ENCODE measurements around the gene PEAR1.
A peak's percentile ranks its signal among the peaks of the same experiment; 100 is the strongest.

PEAR1 gene, protein sequence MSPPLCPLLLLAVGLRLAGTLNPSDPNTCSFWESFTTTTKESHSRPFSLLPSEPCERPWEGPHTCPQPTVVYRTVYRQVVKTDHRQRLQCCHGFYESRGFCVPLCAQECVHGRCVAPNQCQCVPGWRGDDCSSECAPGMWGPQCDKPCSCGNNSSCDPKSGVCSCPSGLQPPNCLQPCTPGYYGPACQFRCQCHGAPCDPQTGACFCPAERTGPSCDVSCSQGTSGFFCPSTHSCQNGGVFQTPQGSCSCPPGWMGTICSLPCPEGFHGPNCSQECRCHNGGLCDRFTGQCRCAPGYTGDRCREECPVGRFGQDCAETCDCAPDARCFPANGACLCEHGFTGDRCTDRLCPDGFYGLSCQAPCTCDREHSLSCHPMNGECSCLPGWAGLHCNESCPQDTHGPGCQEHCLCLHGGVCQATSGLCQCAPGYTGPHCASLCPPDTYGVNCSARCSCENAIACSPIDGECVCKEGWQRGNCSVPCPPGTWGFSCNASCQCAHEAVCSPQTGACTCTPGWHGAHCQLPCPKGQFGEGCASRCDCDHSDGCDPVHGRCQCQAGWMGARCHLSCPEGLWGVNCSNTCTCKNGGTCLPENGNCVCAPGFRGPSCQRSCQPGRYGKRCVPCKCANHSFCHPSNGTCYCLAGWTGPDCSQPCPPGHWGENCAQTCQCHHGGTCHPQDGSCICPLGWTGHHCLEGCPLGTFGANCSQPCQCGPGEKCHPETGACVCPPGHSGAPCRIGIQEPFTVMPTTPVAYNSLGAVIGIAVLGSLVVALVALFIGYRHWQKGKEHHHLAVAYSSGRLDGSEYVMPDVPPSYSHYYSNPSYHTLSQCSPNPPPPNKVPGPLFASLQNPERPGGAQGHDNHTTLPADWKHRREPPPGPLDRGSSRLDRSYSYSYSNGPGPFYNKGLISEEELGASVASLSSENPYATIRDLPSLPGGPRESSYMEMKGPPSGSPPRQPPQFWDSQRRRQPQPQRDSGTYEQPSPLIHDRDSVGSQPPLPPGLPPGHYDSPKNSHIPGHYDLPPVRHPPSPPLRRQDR

GRCh38 chr1:156893048-156893953 is at the start of gene PEAR1:
Gene PEAR1 (plus strand): TSS chr1:156893718. CDS start chr1:156903927, 10,209 bp downstream.
- no peak for DNase-seq (ENCODE audit: low read depth in 3 of 3)

- no peak for DNase-seq (ENCODE audit: low read depth in 3 of 3)
These were observed 49.4 kb upstream of the PEAR1 start for GRCh38 chr1:156844102-156844501.

- no peak for DNase-seq (ENCODE audit: low read depth in 3 of 3)
These were observed 48.9 kb upstream of the PEAR1 start for GRCh38 chr1:156844638-156845037.

GRCh38 chr1:156845055-156845952 is 48.2 kb upstream of the PEAR1 start:
- DNase-seq (ENCODE audit: low read depth in 3 of 3), result no peak

DNA sequence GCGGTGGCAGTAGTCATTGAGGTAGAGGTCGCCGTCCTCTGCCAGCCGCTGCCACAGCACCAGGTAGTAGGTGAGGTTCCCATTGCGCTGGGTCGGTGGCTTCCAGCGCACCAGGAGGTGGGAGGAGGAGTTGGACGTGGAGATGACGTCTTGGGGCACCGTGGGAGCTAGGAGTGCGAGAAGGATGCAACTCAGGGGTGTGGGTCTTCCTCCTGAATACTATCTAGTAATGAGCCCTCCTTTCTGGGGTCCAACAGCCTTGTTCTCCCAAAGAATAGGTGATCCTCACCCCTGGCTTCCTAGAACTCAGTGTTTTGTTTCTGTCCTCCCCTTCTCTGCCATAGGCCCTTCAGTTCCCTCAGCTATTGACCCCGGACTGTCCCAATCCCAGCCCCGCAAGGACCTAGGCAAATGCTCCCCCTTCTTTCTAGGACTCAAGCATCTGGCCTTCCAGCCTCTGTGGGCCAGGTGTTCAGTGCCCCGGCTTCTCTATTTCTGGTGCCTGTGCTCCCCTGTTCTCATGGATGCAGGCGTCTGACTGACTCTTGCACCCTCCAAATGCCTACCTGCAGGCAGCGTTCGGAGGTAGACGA is 47.5 kb upstream of the PEAR1 start:
- DNase-seq (ENCODE audit: low read depth in 3 of 3), result no peak

DNA sequence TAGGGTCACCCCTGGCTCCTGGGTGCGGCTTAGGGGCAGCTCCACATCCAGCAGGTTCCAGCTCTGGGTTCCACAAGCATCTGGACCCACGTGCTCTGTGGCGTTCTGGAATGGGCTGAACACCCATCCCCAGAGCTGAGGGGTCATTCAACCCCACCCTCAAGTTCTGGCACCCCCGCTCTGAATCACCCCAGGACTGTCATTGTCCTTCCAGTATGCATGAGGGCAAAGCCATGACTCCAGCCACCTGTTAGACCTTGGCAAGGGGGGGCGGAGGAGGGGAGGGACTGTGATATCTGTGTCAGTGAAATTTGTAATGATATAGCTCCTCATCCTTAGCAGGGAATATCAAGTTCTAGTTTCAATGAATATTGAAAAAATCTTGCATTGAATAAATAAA is 46.9 kb upstream of the PEAR1 start:
- no peak for DNase-seq (ENCODE audit: low read depth in 3 of 3)

DNA sequence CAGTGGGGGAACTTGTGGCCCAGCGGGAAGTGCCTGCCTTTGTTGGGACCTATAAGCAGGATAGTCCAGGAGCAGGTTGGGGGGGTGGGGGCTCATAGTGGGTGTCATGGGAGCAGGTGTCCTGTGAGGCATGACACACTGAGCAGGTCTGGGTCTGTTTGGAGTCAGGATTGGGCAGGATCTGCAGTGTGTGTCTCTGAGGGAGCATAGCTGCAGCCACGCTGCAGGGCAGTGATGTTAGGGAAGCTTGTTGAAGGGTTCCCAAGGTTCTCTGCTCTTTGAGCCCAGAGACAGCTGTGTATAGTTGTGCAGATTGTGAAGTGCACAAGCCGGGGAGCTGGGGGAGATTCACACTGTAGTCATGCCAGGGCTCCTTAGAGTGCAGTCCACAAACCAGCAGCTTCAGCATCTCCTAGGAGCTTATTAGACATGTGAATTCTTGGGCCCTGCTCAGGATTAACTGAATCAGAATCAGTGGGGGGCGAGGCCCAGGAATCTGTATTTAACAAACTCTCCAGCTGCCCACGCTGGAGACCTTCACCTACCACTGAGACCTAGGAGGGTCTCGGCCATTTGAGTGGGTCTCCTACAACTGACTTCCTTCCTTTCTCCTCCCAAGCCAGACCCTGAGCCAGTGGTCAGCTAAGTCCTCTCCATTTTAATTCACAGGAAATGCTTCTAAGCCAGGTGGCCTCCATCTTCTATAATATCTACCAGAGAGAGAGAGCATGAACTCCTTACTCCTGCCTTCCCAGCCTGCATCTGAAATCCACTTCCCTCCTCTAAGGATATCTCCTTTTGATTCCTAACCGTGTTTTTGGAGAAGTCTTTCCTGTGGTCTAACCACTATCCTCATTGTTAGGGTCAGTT is 45.7 kb upstream of the PEAR1 start:
- no peak for DNase-seq (ENCODE audit: low read depth in 3 of 3)

DNA sequence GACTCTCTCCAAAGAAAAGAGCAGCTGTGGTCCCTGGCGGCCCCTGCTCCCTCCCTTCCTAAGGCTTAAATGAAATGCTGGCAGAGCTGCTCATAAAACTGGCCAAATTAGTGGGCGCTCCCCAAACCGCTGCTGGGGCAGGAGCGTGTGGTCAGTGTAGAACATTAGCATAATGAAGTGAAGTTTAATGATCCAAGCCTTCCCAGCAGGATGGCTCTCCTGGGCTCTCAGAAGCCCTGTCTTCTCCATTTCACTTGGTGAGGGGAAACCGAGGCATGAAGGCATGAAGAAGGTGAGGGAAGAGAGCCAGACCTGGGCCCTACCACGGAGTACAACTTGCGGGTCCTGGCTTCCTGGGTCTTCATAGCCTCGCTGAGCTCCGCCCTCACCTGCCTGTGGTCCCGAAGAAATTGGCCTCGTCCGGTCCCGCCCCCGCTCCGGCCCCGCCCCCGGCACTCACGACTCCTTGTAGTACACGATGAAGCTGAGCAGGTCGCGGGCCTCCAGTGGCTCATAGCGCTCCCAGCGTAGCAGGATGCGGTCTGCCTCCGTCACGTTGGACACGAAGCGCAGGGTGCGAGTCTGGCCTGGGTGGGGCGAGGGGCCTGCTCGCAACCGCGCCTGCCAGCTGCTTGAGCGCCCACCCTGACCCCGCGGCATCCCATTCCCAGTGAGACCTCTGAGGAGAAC is 44.9 kb upstream of the PEAR1 start:
- DNase-seq (ENCODE audit: low read depth in 3 of 3), result peak in 2 of 3 experiments; percentile 29 to 32

GRCh38 chr1:156849151-156849496 is 44.4 kb upstream of the PEAR1 start:
- no peak for DNase-seq (ENCODE audit: low read depth in 3 of 3)

DNA sequence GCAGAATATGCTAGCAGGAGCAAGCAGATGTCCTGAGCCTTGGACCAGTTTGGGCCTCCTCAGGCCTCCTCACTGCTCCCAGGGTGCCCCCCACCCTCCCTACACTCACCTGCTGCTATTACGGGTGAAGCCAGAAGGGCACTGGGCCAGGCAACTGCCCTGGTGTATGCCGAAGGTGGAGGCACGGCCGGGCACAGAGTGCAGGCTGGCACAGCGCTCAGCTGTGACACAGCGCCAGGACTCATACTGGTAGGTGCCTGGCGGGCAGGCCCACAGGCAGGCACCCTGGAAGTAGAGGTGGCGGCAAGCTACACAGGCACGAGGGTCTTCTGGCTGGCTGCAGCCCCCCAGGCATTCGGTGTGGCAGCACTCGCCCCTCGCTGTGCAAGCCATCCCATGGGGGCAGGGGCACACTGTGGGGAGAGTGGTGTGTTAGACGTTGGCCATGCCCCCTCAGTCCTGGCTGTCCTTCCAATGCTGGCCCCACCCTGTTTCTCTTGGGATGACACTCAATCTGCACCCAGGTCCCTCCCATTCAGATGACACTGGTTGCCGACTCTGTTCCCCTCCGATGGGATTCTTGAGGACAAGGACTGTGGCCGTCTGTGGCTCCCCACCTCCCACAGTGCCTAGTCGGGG is 41.6 kb upstream of the PEAR1 start:
- no peak for DNase-seq (ENCODE audit: low read depth in 3 of 3)

DNA sequence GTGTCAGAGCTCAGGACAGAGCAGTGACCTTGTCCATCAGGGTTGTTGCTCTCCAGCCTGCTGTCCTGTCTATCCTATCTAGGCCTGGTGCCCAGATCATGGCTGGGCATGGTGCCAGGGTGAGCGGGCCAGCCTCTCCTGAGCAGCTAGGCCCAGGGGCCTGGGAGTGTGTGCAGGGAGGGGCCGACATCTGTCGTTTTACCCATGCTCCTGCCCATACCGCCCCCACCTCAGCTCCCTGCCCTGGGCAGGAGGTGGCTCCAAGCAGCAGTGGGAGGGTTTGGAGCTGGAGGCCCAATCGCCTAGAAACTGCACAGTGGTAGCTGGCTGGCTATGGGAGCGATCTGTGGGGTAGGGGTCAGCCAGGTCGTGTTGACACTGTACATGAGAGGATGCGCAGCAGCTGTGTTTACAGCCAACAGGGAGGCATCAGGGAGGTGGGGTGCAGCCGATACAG is 41.1 kb upstream of the PEAR1 start:
- DNase-seq (ENCODE audit: low read depth in 3 of 3), result no peak

DNA sequence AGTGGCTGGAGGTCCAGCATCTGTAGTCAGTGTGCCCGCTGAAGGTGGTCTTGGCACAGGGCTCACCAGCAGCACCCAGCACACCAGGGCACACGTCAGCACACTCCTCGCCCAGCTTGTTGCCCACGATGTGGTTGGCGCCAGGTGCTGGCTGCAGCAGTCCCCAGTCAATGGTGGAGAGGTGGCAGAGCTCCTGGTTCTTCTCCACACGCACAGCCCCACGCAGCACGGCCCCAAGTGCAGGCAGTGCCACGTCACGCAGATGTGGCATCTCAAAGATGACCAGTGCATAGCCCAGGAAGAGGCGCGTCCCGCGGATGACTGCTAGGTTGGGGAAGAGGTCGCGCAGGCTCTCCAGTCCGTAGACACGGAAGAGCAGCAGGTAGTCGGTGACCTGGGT is 39.8 kb upstream of the PEAR1 start:
- no peak for DNase-seq (ENCODE audit: low read depth in 3 of 3)

GRCh38 chr1:156854634-156855033 is 38.9 kb upstream of the PEAR1 start:
- DNase-seq (ENCODE audit: low read depth in 3 of 3), result no peak

DNA sequence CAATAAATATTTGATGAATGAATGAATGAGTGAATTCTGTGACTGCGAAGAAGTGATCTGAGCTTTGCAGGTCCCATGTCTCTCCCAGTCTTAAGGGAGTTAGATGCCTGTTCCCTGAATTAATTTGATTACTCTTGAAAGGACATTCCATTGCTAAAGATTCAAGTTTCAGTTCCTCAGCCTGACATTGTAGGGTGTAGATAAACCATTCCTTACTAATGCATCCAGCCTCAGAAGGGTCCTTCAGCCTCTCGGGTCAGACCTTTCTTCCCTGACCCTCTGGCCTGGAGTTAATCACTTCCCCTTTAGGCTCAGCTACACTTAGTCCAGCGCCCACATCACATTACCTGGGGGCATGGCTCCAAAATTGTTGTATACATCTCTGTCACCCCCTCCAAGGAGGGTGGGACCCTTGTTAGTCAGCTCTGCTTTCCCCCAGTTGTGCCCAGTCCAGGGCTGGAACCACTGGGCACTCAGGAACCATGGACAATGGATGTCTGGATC is 37.2 kb upstream of the PEAR1 start:
- no peak for DNase-seq (ENCODE audit: low read depth in 3 of 3)

DNA sequence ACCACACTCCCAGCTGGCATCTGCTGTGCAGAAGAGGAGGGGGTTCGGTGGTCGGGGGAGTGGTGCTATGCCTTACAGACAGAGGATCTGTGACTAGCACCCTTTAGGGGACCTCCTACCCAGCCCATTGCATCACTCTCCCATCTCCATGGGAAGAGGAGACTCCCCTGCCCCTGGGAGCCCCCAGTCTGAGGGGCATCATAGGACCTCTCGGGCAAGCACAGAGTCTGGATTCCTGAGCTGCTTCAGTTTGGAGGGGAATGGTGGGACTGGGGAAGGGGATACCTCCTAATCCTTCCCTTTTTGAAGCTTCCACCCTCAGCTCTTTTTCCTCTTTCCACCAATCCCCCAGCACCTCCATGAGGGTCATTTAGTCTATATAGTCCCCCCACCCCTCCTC is 36.0 kb upstream of the PEAR1 start:
- DNase-seq (ENCODE audit: low read depth in 3 of 3), result no peak

DNA sequence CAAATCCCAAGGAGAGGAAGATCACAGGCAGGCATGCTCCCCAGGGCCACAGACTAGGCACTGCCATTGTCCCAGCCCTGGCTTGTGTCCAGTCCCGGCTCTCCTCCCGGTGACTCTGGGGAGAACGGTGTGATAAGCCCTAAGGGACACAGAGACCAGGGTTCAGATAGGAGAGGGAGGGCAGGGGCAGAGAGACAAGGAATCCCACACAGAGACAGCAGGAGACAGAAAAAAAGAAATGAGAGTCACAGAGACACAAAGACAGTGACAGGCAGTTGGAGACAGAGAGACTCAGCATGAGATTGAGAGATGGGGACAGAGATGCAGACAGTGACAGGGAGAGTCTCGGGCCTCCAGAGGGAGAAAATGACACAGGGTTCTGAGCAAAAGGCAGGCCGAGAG is 35.0 kb upstream of the PEAR1 start:
- no peak for DNase-seq (ENCODE audit: low read depth in 3 of 3)

GRCh38 chr1:156858959-156859522 is 34.5 kb upstream of the PEAR1 start, which contains the start of gene INSRR:
Gene INSRR (minus strand): TSS chr1:156859117. CDS start chr1:156858621, 496 bp downstream.
- DNase-seq (ENCODE audit: low read depth in 3 of 3), result no peak

Data from stimulated activated CD4-positive, alpha-beta T cell treated with anti-CD3 and anti-CD28 coated beads, TNF-alpha, amount 100 ng/mL, for 4 hours (primary cell).